K562 (cell line): Measurements from ENCODE around the gene NFS1. TPM values are rescaled to one million over a fixed set of nuclear protein-coding genes. Genes with fewer than 3 reads are reported as not detected.
A peak's percentile ranks its signal among the peaks of the same experiment; 100 is the strongest.
"Not testable (repeated sequence)": the region's sequence is repeated elsewhere in the genome, so short reads cannot be mapped to it uniquely, and the experiment has no call there.

Source experiments
- ATAC-seq: fragments of 200-7000 bp; cut with Tn5 transposase; 3 replicates; pipeline ENCODE4 v1.9.1; 2020; ENCODE audit warnings: moderate library complexity
- BruUV-seq: library from RNA; stranded (reverse); fragments of 400-500 nt; replicated peaks from 2 replicates; lab custom pipeline; 2021; lab: Mats Ljungman, UMichigan
- CTCF ChIA-PET: fragments of 300-600 bp; formaldehyde crosslinking; extraction: SDS; loops from one replicate; lab custom pipeline; 2021; ENCODE audit warnings: low intra/inter-chr PET ratio; lab: Yijun Ruan, JAX
- POLR2A ChIA-PET: fragments of 300-600, 350-650 bp; sonication (Branson Sonifier 250); formaldehyde crosslinking; extraction: SDS; loops from one replicate; lab custom pipeline; 2021; ENCODE audit warnings: antibody characterized with exemption, inconsistent platforms; lab: Yijun Ruan, JAX
- DNase-seq, 4 experiments: peaks; one replicate each; pipeline versions ENCODE4 v3.0.0 to v3.0.0-alpha.2; 2011 to 2018; ENCODE audit warnings: low spot score in 3 of 4, mixed read lengths in 3 of 4; ENCODE audit errors: extremely low read depth in 1 of 4
- FAIRE-seq: peaks from 2 replicates; lab custom pipeline; 2011; peaks lifted over from hg19 to GRCh38; lab: Jason Lieb, UNC
- H2AFZ ChIP-seq: 2 replicates; pipeline ENCODE4 v1.6.0; 2011; ENCODE audit warnings: low read depth, low read length, control low read depth, inconsistent platforms
- H3K27ac ChIP-seq: fragments of 200-600 bp; 3 replicates; pipeline ENCODE4 v1.8.0; 2011; ENCODE audit warnings: low read depth, mild to moderate bottlenecking, control low read depth, inconsistent platforms, low read length, moderate library complexity, mixed read lengths; ENCODE audit errors: extremely low read depth
- H3K27me3 ChIP-seq, 2 experiments: fragments of 300-600 bp in 1 of 2; 2 replicates in 1 of 2; 3 replicates in 1 of 2; pipeline versions ENCODE4 v1.6.0 to v1.8.0; 2011; ENCODE audit warnings: inconsistent platforms in 2 of 2, low read length in 2 of 2, mild to moderate bottlenecking in 1 of 2, mixed read lengths in 1 of 2, moderate library complexity in 1 of 2; ENCODE audit not compliant: control insufficient read depth in 2 of 2, insufficient read depth in 2 of 2
- H3K36me3 ChIP-seq: fragments of 300-600 bp; 3 replicates; pipeline ENCODE4 v1.8.0; 2011; ENCODE audit warnings: mild to moderate bottlenecking, low read length, inconsistent platforms; ENCODE audit not compliant: control insufficient read depth, insufficient read depth
- H3K4me1 ChIP-seq, 2 experiments: fragments of 200-600 bp in 1 of 2; replicated peaks in 1 of 2; 2 replicates in 1 of 2; 3 replicates in 1 of 2; pipeline versions ENCODE4 v1.5.1 to v1.8.0; 2011; ENCODE audit warnings: inconsistent platforms in 2 of 2, low read length in 2 of 2, mild to moderate bottlenecking in 1 of 2, mixed read lengths in 1 of 2, moderate library complexity in 1 of 2; ENCODE audit not compliant: control insufficient read depth in 2 of 2, insufficient read depth in 2 of 2
- H3K4me2 ChIP-seq: 2 replicates; pipeline ENCODE4 v1.6.1; 2011; ENCODE audit warnings: low read length, control low read depth, inconsistent platforms, mixed read lengths; ENCODE audit not compliant: insufficient read depth
- H3K4me3 ChIP-seq: fragments of 200-600 bp; sonication (generic), shearing (Covaris generic); 2 replicates; pipeline ENCODE4 v1.5.1; 2016; ENCODE audit warnings: control low read depth, inconsistent platforms
- H3K79me2 ChIP-seq: fragments of 200-600 bp; 3 replicates; pipeline ENCODE4 v1.8.0; 2011; ENCODE audit warnings: low read length, inconsistent platforms; ENCODE audit not compliant: control insufficient read depth, insufficient read depth
- H3K9ac ChIP-seq, 2 experiments: 2 replicates each; pipeline versions ENCODE4 v1.6.0 to v1.6.1; 2011; ENCODE audit warnings: low read depth in 2 of 2, low read length in 2 of 2, control low read depth in 1 of 2, inconsistent platforms in 1 of 2, mild to moderate bottlenecking in 1 of 2, mixed read lengths in 1 of 2; ENCODE audit not compliant: insufficient read depth in 1 of 2
- H3K9me1 ChIP-seq: one replicate; pipeline ENCODE4 v1.6.0; 2011; ENCODE audit warnings: inconsistent platforms, mild to moderate bottlenecking, low read length, moderate library complexity; ENCODE audit not compliant: control insufficient read depth, insufficient read depth
- H3K9me3 ChIP-seq: replicated peaks from 2 replicates; pipeline ENCODE4 v1.5.1; 2011; ENCODE audit warnings: low read depth, low read length, inconsistent platforms; ENCODE audit not compliant: control insufficient read depth, insufficient read depth
- H4K20me1 ChIP-seq: replicated peaks from 2 replicates; pipeline ENCODE4 v1.6.1; 2011; ENCODE audit warnings: low read length, inconsistent platforms, mixed read lengths; ENCODE audit not compliant: control insufficient read depth, insufficient read depth
- ESRRA ChIP-seq: fragments of 450-650 bp; IDR thresholded peaks from 2 replicates; pipeline ENCODE4 v1.6.1; 2014; ENCODE audit warnings: low read depth, mild to moderate bottlenecking, moderate library complexity, borderline replicate concordance
- RBFOX2 ChIP-seq: fragments of 200-400 bp; formaldehyde crosslinking; IDR thresholded peaks from 2 replicates; pipeline ENCODE4 v1.6.1; 2017; ENCODE audit warnings: low read depth, mild to moderate bottlenecking, low read length, moderate library complexity
- SUPT5H ChIP-seq: fragments of 450-650 bp; IDR thresholded peaks from 2 replicates; pipeline ENCODE4 v1.6.1; 2016
- WGBS: fragments of 100-300 bp; shearing (Covaris generic); methylation state at CpG from one replicate; pipeline ENCODE4 v1.1.6; 2016; ENCODE audit warnings: low coverage, mixed read lengths; ENCODE audit not compliant: insufficient coverage; ENCODE audit errors: missing lambda C conversion rate; 5-methylcytosine and 5-hydroxymethylcytosine counted together
- in situ Hi-C: fragments of 300-500 bp; cut with MboI; formaldehyde crosslinking; loops from 4 replicates; pipeline ENCODE4 v1.15.0; 2018; ENCODE audit warnings: inconsistent platforms, mixed read lengths
- intact Hi-C: fragments of 100-400 bp; cut with micrococcal nuclease; formaldehyde crosslinking; loops from 2 replicates; pipeline ENCODE4 v1.14.2; 2022
- polyA plus RNA-seq, 8 experiments: library from polyadenylated mRNA; depleted of rRNA in 4 of 8; stranded (reverse) in 5 of 8; unstranded in 3 of 8; fragments of >200 nt; fragmentation: Nextera tagmentation in 2 of 8; fragmentation: Illumina TruSeq in 1 of 8; extraction: Ambion mirVana in 2 of 8; extraction: Trizol in 1 of 8; gene quantifications; 2 replicates each; pipeline versions ENCODE4 v1.2.1 to v1.2.3, GENCODE V29; 2011 to 2014; ENCODE audit warnings: inconsistent platforms in 1 of 8, missing spikeins in 1 of 8
- total RNA-seq, 7 experiments: library from RNA; depleted of rRNA in 6 of 7; stranded (reverse); fragments of >200 nt in 6 of 7; fragmentation: Illumina TruSeq in 2 of 7; extraction: Trizol in 2 of 7; gene quantifications; 2 replicates each; pipeline versions ENCODE4 v1.2.1 to v1.2.3, GENCODE V29; 2011 to 2021; ENCODE audit warnings: low replicate concordance in 1 of 7

The NFS1 gene
- total and polyA plus RNA-seq, 9 of the 15 experiments (the other 6 are each of a cell fraction or from before 2014, with no cell fraction given) = 11.5 to 84.8 (median 47.1) TPM

GRCh38 chr20:35718972-35719635 is 20.0 kb upstream of the NFS1 start:
- POLR2A ChIA-PET = interaction anchor here (0.6 to 7.2 kb wide), 10 partner anchors 11 to 177 kb away, joined by 3 to 102 read pairs (median 4); partner anchors contain the start of genes ERGIC3, NFS1, RBM39 and ROMO1
- ATAC-seq (no peak), FAIRE-seq (no peak), DNase-seq (no peak)
- no peaks in the 10 kb centered on the region for H3K4me1 ChIP-seq
- peaks cover 20% of the 10 kb centered on the region for H4K20me1 ChIP-seq
- H3K27ac ChIP-seq = no peak overlapping the region
- CTCF ChIA-PET = no interaction called here
- WGBS = 95% methylated on average over 11 of the region's 12 CpGs
- H3K4me2 ChIP-seq = no peak overlapping the region
- peaks cover 98% of the 10 kb centered on the region for H3K36me3 ChIP-seq
- no peaks in the 10 kb centered on the region for H3K9me1 ChIP-seq
- no peaks in the 10 kb centered on the region for H3K27me3 ChIP-seq
- no peak overlapping the region for H3K9ac ChIP-seq
- no peak overlapping the region for H3K4me3 ChIP-seq
- no TSS peak for BruUV-seq
- H2AFZ ChIP-seq = no peak overlapping the region
- TF ChIP-seq SUPT5H (peak; percentile 29; the same call in 1 of the 2 replicates), ESRRA (no peak)
- peaks cover 76% of the 10 kb centered on the region for H3K79me2 ChIP-seq
- intact Hi-C loops (no loop called here), in situ Hi-C loops (no loop called here)
- no peaks in the 10 kb centered on the region for H3K9me3 ChIP-seq

- H3K4me3 ChIP-seq, H3K27me3 ChIP-seq, H3K9ac ChIP-seq, H3K9me3 ChIP-seq, in situ Hi-C loops, H2AFZ ChIP-seq, DNase-seq, H3K9me1 ChIP-seq, H3K27ac ChIP-seq, BruUV-seq, intact Hi-C loops, H3K4me1 ChIP-seq, ATAC-seq: not testable (repeated sequence)
- POLR2A ChIA-PET = interaction anchor here (0.6 to 7.2 kb wide), 7 partner anchors 11 to 157 kb away, joined by 3 to 102 read pairs (median 5); partner anchors contain the start of genes NFS1, RBM39 and ROMO1
- CTCF ChIA-PET = interaction anchor here (0.5 kb wide), 1 partner anchor 84 kb away, joined by 4 read pairs; no protein-coding TSS in a partner anchor
- 88% methylated on average over 8 of the region's 8 CpGs for WGBS
- peaks cover 19% of the 10 kb centered on the region for H4K20me1 ChIP-seq
- TF ChIP-seq RBFOX2 = 0 out of 2 replicates have a peak, but pooled peaks have one; percentile 23
- TF ChIP-seq, all 486 proteins: peak for 1; not testable (repeated sequence) for 485
- Histone ChIP-seq H3K79me2 (peaks cover 76% of the 10 kb centered on the region), H3K36me3 (peaks cover 98% of the 10 kb centered on the region)
- not testable (repeated sequence) for H3K4me2 ChIP-seq, FAIRE-seq
These were observed 19.2 kb upstream of the NFS1 start for GRCh38 chr20:35718321-35718720.
